Ascending aorta (tissue), 2 donors: ENCODE measurements around the gene ELOVL5. TPM values are rescaled to one million over a fixed set of nuclear protein-coding genes. Genes with fewer than 3 reads are reported as not detected.

ENCODE experiments used
- DNase-seq, 2 donors: peaks; one replicate each; pipeline ENCODE4 v3.0.0-alpha.2; 2019; ENCODE audit warnings: low spot score in 2 of 2
- H3K27ac ChIP-seq, 2 donors: fragments of 200-600 bp; sonication (generic); one replicate each; pipeline ENCODE4 v1.5.1; 2016 to 2017; ENCODE audit warnings: mild to moderate bottlenecking in 1 of 2
- H3K27me3 ChIP-seq: fragments of 200-600 bp; sonication (generic); one replicate; pipeline ENCODE4 v1.5.1; 2017
- H3K36me3 ChIP-seq, 2 donors: fragments of 200-600 bp; sonication (generic); one replicate each; pipeline ENCODE4 v1.5.1; 2016
- H3K4me1 ChIP-seq, 2 donors: fragments of 200-600 bp; sonication (generic); one replicate each; pipeline ENCODE4 v1.5.1; 2016 to 2017; ENCODE audit warnings: mild to moderate bottlenecking in 1 of 2
- H3K4me3 ChIP-seq, 2 donors: fragments of 200-600 bp; sonication (generic); one replicate each; pipeline ENCODE4 v1.5.1; 2016 to 2017; ENCODE audit warnings: mild to moderate bottlenecking in 1 of 2
- H3K9me3 ChIP-seq, 2 donors: fragments of 200-600 bp; sonication (generic); one replicate each; pipeline ENCODE4 v1.5.1; 2016
- intact Hi-C: fragments of 100-400 bp; cut with DNase I; formaldehyde crosslinking; loops from one replicate; pipeline ENCODE4 v1.15.1; 2023
- total RNA-seq: library from RNA; depleted of rRNA; stranded (reverse); fragments of >200 nt; gene quantifications from one replicate; pipeline ENCODE4 v1.1.0, GENCODE V29; 2016
- TF ChIP-seq, protein P1 (sequence below), 3 experiments: fragments of 200-600 bp in 2 of 3; fragments of 450-650 bp in 1 of 3; sonication (generic) in 2 of 3; IDR thresholded peaks; one replicate each; pipeline ENCODE4 v1.5.1; 2016 to 2019; ENCODE audit warnings: antibody characterized with exemption in 3 of 3, mild to moderate bottlenecking in 1 of 3, moderate library complexity in 1 of 3

Gene ELOVL5
- total RNA-seq, 1 donor from 2014 or later, result 53.7 TPM

DNA sequence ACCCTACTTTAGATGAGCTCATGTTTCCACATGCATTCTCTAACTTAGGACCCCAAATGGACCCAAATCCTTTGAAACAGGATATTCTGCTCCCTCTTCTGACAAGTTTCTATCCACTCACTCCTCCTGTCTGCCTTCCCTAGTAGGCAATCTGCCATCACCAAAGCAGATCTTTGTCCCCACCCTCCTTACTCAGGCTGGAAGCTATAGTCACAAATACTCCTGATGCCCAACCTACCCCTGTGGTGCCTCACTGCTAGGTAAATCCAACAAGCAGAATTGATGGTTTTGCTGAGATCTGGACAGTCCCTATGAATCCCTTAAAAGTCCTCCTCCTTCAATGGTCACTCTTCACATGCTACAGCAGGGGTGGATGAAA lies 21.7 kb downstream of the ELOVL5 start:
- H3K4me3 ChIP-seq, result no peak overlapping the region
- H3K9me3 ChIP-seq, result no peaks in the 10 kb centered on the region
- no peaks in the 10 kb centered on the region for H3K36me3 ChIP-seq
- TF ChIP-seq, protein P1, sequence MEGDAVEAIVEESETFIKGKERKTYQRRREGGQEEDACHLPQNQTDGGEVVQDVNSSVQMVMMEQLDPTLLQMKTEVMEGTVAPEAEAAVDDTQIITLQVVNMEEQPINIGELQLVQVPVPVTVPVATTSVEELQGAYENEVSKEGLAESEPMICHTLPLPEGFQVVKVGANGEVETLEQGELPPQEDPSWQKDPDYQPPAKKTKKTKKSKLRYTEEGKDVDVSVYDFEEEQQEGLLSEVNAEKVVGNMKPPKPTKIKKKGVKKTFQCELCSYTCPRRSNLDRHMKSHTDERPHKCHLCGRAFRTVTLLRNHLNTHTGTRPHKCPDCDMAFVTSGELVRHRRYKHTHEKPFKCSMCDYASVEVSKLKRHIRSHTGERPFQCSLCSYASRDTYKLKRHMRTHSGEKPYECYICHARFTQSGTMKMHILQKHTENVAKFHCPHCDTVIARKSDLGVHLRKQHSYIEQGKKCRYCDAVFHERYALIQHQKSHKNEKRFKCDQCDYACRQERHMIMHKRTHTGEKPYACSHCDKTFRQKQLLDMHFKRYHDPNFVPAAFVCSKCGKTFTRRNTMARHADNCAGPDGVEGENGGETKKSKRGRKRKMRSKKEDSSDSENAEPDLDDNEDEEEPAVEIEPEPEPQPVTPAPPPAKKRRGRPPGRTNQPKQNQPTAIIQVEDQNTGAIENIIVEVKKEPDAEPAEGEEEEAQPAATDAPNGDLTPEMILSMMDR (IDR thresholded peaks at IDR 0.05), result no peak
- H3K27ac ChIP-seq, result peak overlapping the region; percentile 25 to 71
- H3K27me3 ChIP-seq, result no peaks in the 10 kb centered on the region
- intact Hi-C loops, result loop anchor here (10.0 kb wide), 1 partner anchor 152 kb away; no protein-coding TSS in a partner anchor
- H3K4me1 ChIP-seq, result peaks cover 6 to 31% of the 10 kb centered on the region in 2 donors
- no peak for DNase-seq

DNA sequence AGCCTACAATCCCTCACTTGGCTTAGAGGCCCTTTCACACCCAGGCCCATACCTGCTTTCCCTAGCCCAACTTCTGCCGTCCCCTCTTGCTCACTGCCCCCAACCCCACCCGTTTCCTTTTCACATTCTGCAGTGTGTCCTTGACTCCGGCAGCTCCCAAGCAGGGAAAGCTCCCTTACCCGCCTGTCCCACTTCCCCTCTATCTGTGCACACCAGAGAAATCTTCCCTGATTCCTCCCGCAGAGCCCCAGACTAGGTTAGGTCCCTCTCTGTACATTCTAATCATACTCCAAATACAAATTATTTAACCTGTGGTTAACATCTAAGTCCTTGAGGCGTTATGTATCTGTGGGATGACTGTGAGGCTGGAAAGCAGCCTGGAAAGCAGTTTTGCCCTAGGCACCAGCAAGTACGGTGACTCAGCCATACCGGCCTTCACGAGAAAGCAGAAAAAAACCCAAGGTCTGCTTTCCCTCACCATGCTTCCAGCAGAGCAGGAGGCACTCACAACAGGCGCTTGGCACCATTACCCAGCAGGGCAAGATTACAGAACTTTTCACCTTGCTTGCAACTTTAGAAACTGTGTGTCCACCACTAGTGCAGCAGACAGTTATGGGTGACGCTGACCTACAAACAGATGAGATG lies 22.3 kb downstream of the ELOVL5 start:
- H3K9me3 ChIP-seq, result no peaks in the 10 kb centered on the region
- H3K27me3 ChIP-seq, result no peaks in the 10 kb centered on the region
- DNase-seq, result peak; percentile 20 to 73
- peak overlapping the region; percentile 33 to 71 for H3K27ac ChIP-seq
- peaks cover 6 to 36% of the 10 kb centered on the region in 2 donors for H3K4me1 ChIP-seq
- TF ChIP-seq, protein P1 (IDR thresholded peaks at IDR 0.05), result no peak
- H3K36me3 ChIP-seq, result no peaks in the 10 kb centered on the region
- H3K4me3 ChIP-seq, result no peak overlapping the region
- intact Hi-C loops, result loop anchor here (10.0 kb wide), 1 partner anchor 152 kb away; no protein-coding TSS in a partner anchor

DNA sequence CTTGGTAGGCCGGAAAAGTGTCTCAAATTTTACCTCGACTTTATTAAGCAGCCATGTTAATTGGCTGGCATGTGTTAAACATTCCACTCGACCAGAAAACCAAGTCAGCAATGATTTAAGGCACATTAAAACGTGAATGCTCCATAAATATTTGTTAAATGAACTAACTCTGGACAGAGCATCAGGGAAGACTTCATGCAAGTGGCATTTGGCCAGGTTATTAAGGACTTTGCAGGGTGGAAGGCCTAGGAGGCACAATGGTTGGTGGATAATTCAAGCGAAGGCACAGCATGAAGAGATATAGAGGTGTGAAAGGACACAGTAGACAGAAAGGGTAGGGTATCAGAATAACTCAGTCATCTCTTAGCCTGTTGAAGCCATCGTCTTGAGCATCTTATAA lies 23.0 kb downstream of the ELOVL5 start:
- TF ChIP-seq, protein P1 (IDR thresholded peaks at IDR 0.05), result no peak
- Histone ChIP-seq H3K4me1 (peaks cover 6 to 37% of the 10 kb centered on the region in 2 donors), H3K4me3 (no peak overlapping the region), H3K27ac (peak overlapping the region; percentile 8 to 71), H3K36me3 (no peaks in the 10 kb centered on the region), H3K9me3 (no peaks in the 10 kb centered on the region), H3K27me3 (no peaks in the 10 kb centered on the region)
- no peak for DNase-seq
- intact Hi-C loops, result loop anchor here (10.0 kb wide), 1 partner anchor 151 kb away; no protein-coding TSS in a partner anchor

DNA sequence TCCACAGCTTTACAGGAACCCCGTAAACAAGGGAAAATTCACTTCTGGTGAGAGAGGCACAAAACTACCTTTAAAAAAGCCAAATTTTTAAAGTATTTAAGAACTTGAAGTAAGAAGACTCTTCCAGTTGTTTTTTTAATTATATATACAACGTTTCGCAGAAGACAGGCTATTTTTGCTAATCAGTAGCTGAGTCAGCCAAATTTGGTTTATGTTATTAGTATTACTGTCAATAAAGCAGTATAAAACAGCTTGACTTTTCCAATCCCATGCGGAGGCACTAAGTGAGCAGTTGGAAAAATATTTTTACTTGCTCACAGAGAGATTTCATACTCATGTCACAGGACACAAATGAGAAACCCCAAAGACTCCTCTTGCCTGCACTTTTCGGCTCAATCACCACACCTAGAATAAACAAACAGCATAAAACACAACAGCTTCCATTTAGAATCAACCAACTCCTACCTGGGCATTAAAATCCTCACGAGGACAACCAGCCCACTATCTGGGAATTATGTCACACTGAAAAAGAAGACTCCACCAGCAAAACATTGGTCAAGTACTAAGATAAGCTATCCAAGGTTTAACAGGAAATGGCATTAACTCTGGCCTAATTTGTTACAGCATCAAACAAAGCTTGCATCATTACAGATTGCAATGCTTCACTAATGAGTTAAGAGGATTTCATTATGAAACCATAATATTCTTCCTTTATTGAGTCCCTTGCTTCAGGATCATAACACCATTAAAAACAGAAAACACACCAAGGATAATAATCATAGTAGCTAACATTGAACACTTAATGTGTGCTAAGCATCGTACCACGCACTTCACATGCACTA lies 26.3 kb downstream of the ELOVL5 start:
- no peaks in the 10 kb centered on the region for H3K27me3 ChIP-seq
- H3K27ac ChIP-seq, result peak overlapping the region in 1 of 2 donors; percentile 36
- TF ChIP-seq, protein P1 (IDR thresholded peaks at IDR 0.05), result no peak
- H3K9me3 ChIP-seq, result no peaks in the 10 kb centered on the region
- peaks cover 4 to 22% of the 10 kb centered on the region in 2 donors for H3K4me1 ChIP-seq
- H3K36me3 ChIP-seq, result no peaks in the 10 kb centered on the region
- intact Hi-C loops, result loop anchor here (10.0 kb wide), 1 partner anchor 148 kb away; no protein-coding TSS in a partner anchor
- no peak overlapping the region for H3K4me3 ChIP-seq
- no peak for DNase-seq

DNA sequence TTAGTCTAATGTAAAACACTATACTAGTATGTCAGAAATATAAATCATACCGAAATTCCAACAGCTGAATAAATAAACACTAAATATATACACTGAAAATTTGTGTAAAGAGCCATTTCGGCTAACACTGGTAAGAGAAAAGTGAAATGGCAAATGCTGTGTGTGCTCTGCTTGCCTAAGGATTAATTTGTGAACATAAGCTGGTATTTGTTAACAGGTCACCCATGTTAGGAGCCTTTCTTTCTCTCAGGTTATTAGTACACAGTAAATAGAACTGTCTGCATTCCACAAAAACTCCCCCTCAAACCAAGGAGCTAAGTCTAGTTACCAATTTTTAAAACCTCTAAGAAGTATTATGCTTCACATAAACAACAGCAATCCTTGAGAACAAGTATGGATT lies 27.0 kb downstream of the ELOVL5 start:
- TF ChIP-seq, protein P1 (IDR thresholded peaks at IDR 0.05), result no peak
- H3K4me1 ChIP-seq, result peaks cover 4 to 15% of the 10 kb centered on the region in 2 donors
- peak overlapping the region in 1 of 2 donors; percentile 36 for H3K27ac ChIP-seq
- DNase-seq, result no peak
- no peak overlapping the region for H3K4me3 ChIP-seq
- no peaks in the 10 kb centered on the region for H3K36me3 ChIP-seq
- intact Hi-C loops, result loop anchor here (10.0 kb wide), 1 partner anchor 147 kb away; no protein-coding TSS in a partner anchor
- H3K27me3 ChIP-seq, result no peaks in the 10 kb centered on the region
- H3K9me3 ChIP-seq, result no peaks in the 10 kb centered on the region
